CD4-positive, alpha-beta T cell (primary cell): Measurements from ENCODE around the gene ABCA10. TPM values are rescaled to one million over a fixed set of nuclear protein-coding genes. Genes with fewer than 3 reads are reported as not detected.

Experiments
- ATAC-seq: fragments of 200-7000 bp; cut with Tn5 transposase; one replicate; pipeline ENCODE4 v1.10.0; 2022; ENCODE audit warnings: mild to moderate bottlenecking; ENCODE audit not compliant: poor library complexity
- CTCF ChIA-PET: fragments of 350-600 bp; sonication (Branson Sonifier 250); formaldehyde crosslinking; loops from one replicate; lab custom pipeline; 2021; ENCODE audit warnings: antibody characterized with exemption, inconsistent platforms; lab: Charles Lee
- POLR2A ChIA-PET: fragments of 350-600 bp; sonication (Branson Sonifier 250); formaldehyde crosslinking; loops from one replicate; lab custom pipeline; 2021; ENCODE audit warnings: antibody characterized with exemption, inconsistent platforms; lab: Charles Lee
- DNase-seq, 14 experiments: peaks; one replicate each; pipeline ENCODE4 v3.0.0-alpha.2; 2013 to 2020; ENCODE audit warnings: mixed read lengths in 2 of 14
- H3K27ac ChIP-seq, 2 donors: one replicate each; pipeline versions ENCODE4 v1.5.1 to v1.7.0; 2013; ENCODE audit warnings: low read length in 2 of 2, low read depth in 1 of 2, mild to moderate bottlenecking in 1 of 2
- H3K27me3 ChIP-seq, 2 experiments: 1 replicate in 1 of 2; 2 replicates in 1 of 2; pipeline versions ENCODE4 v1.6.1 to v1.7.0; 2013; ENCODE audit warnings: low read length in 2 of 2, control low read depth in 1 of 2, mild to moderate bottlenecking in 1 of 2, moderate library complexity in 1 of 2; ENCODE audit not compliant: insufficient read depth in 2 of 2, control insufficient read depth in 1 of 2
- H3K36me3 ChIP-seq: one replicate; pipeline ENCODE4 v1.6.1; 2013; ENCODE audit warnings: low read length, control low read depth; ENCODE audit not compliant: insufficient read depth
- H3K4me1 ChIP-seq: one replicate; pipeline ENCODE4 v1.6.1; 2013; ENCODE audit warnings: low read length, control low read depth; ENCODE audit not compliant: insufficient read depth
- H3K4me3 ChIP-seq: one replicate; pipeline ENCODE4 v1.5.1; 2013; ENCODE audit warnings: mild to moderate bottlenecking, low read length, moderate library complexity
- H3K9me3 ChIP-seq, 2 experiments: 1 replicate in 1 of 2; 2 replicates in 1 of 2; pipeline versions ENCODE4 v1.6.1 to v1.7.0; 2013; ENCODE audit warnings: low read length in 2 of 2, mild to moderate bottlenecking in 2 of 2, control low read depth in 1 of 2, moderate library complexity in 1 of 2; ENCODE audit not compliant: control insufficient read depth in 1 of 2, insufficient read depth in 1 of 2
- H3K27ac Mint-ChIP-seq: one replicate; pipeline ENCODE4 v1.8.0; 2020; ENCODE audit warnings: mixed read lengths
- H3K27me3 Mint-ChIP-seq: one replicate; pipeline ENCODE4 v1.8.0; 2021; ENCODE audit warnings: mixed read lengths
- H3K36me3 Mint-ChIP-seq: one replicate; pipeline ENCODE4 v1.8.0; 2021; ENCODE audit warnings: low read depth, mixed read lengths
- H3K4me1 Mint-ChIP-seq: one replicate; pipeline ENCODE4 v1.8.0; 2021; ENCODE audit warnings: low read depth, mixed read lengths
- H3K4me3 Mint-ChIP-seq: one replicate; pipeline ENCODE4 v1.8.0; 2020; ENCODE audit warnings: mild to moderate bottlenecking, mixed read lengths
- H3K9me3 Mint-ChIP-seq: one replicate; pipeline ENCODE4 v1.8.0; 2020; ENCODE audit warnings: mixed read lengths
- intact Hi-C, 2 experiments: fragments of 100-400 bp; cut with DNase I in 1 of 2; cut with micrococcal nuclease in 1 of 2; formaldehyde crosslinking; loops; one replicate each; pipeline versions ENCODE4 v1.15.1 to v1.9.0; 2023 to 2025; cut with DNase I, micrococcal nuclease
- total RNA-seq, 174 experiments: library from RNA in 2 of 174; stranded (reverse) in 2 of 174; gene quantifications; one replicate each; pipeline ENCODE4 v1.2.3 and lab custom pipeline; 2021 to 2026
- TF ChIP-seq, protein P1 (sequence below): fragments of 200-600 bp; IDR thresholded peaks from one replicate; pipeline ENCODE4 v1.8.0; 2022; ENCODE audit warnings: antibody characterized with exemption, mild to moderate bottlenecking

The ABCA10 gene
- total RNA-seq, 2 experiments from 2014 or later = 0.77 to 1.5 TPM

DNA sequence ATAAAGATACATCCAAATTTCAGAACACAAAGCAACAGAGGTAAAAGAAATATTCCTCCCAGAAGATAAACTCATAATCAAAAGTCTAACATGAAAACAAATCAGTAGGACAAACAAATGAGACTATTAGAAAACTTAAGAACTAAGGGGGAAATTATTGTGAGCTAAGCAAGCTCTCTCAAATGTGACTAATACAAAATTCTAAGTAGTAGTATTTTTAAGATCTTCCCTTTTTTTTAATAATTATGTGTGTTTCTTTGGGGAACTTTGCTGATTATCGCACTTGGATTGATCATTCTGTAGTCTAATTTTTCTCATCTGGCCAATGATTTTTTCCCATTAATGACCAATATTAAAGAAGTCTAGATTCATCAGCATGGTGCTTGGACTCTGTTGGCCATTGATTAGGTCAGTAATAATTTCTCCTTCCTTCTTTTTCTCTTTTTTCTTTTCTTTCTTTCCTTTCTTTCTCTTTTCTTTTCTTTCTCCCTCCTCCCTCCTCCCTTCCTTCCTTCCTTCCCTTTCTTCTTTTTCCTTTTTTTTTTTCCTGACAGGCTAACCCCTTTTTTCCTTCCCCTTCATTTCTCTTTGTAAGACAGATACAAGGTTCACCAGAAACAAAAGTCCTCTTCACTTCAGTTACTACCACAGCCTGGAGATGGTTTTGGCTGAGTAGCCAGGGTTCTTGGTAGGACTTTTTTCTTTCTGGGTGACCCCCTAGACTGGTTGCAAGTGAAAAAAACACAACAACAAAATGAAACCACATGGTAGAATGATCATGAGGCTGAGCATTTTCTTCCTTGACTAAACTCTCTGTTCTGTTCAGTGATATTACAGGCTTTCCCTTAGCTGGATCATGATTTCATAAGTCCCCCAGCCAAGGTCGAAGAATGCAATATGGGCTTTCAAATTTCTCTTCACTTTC is 84.0 kb downstream of the ABCA10 start:
- Mint-ChIP-seq H3K4me1 (no peaks in the 10 kb centered on the region), H3K9me3 (no peaks in the 10 kb centered on the region), H3K4me3 (no peak overlapping the region), H3K36me3 (no peaks in the 10 kb centered on the region), H3K27me3 (no peaks in the 10 kb centered on the region), H3K27ac (no peak overlapping the region)
- ChIA-PET POLR2A (no interaction called here), CTCF (no interaction called here)
- Histone ChIP-seq H3K4me3 (no peak overlapping the region), H3K27ac (no peak overlapping the region), H3K9me3 (no peaks in the 10 kb centered on the region), H3K36me3 (no peaks in the 10 kb centered on the region), H3K27me3 (no peaks in the 10 kb centered on the region), H3K4me1 (no peaks in the 10 kb centered on the region)
- intact Hi-C loops = no loop called here
- DNase-seq (no peak), ATAC-seq (no peak)
- TF ChIP-seq, protein P1, sequence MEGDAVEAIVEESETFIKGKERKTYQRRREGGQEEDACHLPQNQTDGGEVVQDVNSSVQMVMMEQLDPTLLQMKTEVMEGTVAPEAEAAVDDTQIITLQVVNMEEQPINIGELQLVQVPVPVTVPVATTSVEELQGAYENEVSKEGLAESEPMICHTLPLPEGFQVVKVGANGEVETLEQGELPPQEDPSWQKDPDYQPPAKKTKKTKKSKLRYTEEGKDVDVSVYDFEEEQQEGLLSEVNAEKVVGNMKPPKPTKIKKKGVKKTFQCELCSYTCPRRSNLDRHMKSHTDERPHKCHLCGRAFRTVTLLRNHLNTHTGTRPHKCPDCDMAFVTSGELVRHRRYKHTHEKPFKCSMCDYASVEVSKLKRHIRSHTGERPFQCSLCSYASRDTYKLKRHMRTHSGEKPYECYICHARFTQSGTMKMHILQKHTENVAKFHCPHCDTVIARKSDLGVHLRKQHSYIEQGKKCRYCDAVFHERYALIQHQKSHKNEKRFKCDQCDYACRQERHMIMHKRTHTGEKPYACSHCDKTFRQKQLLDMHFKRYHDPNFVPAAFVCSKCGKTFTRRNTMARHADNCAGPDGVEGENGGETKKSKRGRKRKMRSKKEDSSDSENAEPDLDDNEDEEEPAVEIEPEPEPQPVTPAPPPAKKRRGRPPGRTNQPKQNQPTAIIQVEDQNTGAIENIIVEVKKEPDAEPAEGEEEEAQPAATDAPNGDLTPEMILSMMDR = no peak

DNA sequence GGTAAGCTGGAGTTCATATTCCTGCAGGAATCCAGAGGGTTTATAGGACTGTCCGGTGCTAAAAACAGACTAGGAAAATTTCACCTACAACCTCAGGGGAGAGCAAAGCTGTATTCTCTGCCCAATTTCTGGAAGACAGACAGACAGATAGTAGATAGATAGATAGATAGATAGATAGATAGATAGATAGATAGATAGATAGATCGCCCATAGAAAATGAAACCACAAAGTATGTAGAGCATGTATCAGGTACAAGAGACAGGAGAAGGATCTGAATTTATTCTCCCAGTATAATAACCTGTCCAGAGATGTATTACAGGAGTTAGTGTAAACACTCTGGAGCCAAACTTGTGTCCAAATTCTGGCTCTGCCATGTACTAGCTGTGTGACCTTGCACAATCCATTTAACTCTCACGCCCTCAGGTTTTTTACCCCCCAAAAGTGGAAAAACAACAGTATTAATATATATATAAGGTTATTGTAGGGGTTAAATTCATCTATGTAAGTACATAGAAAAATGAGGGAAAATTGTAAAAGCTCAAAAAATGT is 84.9 kb downstream of the ABCA10 start:
- H3K9me3 Mint-ChIP-seq = no peaks in the 10 kb centered on the region
- no peak overlapping the region for H3K4me3 ChIP-seq
- no peaks in the 10 kb centered on the region for H3K36me3 Mint-ChIP-seq
- H3K4me1 Mint-ChIP-seq = no peaks in the 10 kb centered on the region
- no peaks in the 10 kb centered on the region for H3K9me3 ChIP-seq
- CTCF ChIA-PET = interaction anchor here (0.7 kb wide), 1 partner anchor 264 kb away, joined by 3 read pairs; no protein-coding TSS in a partner anchor
- H3K4me3 Mint-ChIP-seq = no peak overlapping the region
- POLR2A ChIA-PET = interaction anchor here (0.7 kb wide), 1 partner anchor 40 kb away, joined by 3 read pairs; no protein-coding TSS in a partner anchor
- intact Hi-C loops = no loop called here
- TF ChIP-seq, protein P1 = no peak
- H3K27ac Mint-ChIP-seq = no peak overlapping the region
- DNase-seq = no peak
- ATAC-seq = no peak
- H3K27me3 Mint-ChIP-seq = no peaks in the 10 kb centered on the region
- H3K27ac ChIP-seq = no peak overlapping the region
- no peaks in the 10 kb centered on the region for H3K27me3 ChIP-seq
- no peaks in the 10 kb centered on the region for H3K4me1 ChIP-seq
- H3K36me3 ChIP-seq = no peaks in the 10 kb centered on the region

GRCh38 chr17:69143151-69143550 is 85.5 kb downstream of the ABCA10 start:
- DNase-seq (no peak), ATAC-seq (no peak)
- no peaks in the 10 kb centered on the region for H3K9me3 Mint-ChIP-seq
- no peaks in the 10 kb centered on the region for H3K27me3 Mint-ChIP-seq
- no peaks in the 10 kb centered on the region for H3K36me3 ChIP-seq
- POLR2A ChIA-PET = interaction anchor here (0.6 to 0.7 kb wide), 2 partner anchors 40 to 395 kb away, joined by 3 read pairs; no protein-coding TSS in a partner anchor
- no peak overlapping the region for H3K27ac Mint-ChIP-seq
- TF ChIP-seq, protein P1 = no peak
- H3K4me1 Mint-ChIP-seq = no peaks in the 10 kb centered on the region
- H3K27me3 ChIP-seq = no peaks in the 10 kb centered on the region
- no peaks in the 10 kb centered on the region for H3K36me3 Mint-ChIP-seq
- no peak overlapping the region for H3K4me3 Mint-ChIP-seq
- CTCF ChIA-PET = interaction anchor here (0.7 kb wide), 1 partner anchor 264 kb away, joined by 3 read pairs; no protein-coding TSS in a partner anchor
- H3K9me3 ChIP-seq = no peaks in the 10 kb centered on the region
- H3K27ac ChIP-seq = no peak overlapping the region
- no peak overlapping the region for H3K4me3 ChIP-seq
- intact Hi-C loops = no loop called here
- H3K4me1 ChIP-seq = no peaks in the 10 kb centered on the region
